ENCODE results near the gene ADAT1.

DNA sequence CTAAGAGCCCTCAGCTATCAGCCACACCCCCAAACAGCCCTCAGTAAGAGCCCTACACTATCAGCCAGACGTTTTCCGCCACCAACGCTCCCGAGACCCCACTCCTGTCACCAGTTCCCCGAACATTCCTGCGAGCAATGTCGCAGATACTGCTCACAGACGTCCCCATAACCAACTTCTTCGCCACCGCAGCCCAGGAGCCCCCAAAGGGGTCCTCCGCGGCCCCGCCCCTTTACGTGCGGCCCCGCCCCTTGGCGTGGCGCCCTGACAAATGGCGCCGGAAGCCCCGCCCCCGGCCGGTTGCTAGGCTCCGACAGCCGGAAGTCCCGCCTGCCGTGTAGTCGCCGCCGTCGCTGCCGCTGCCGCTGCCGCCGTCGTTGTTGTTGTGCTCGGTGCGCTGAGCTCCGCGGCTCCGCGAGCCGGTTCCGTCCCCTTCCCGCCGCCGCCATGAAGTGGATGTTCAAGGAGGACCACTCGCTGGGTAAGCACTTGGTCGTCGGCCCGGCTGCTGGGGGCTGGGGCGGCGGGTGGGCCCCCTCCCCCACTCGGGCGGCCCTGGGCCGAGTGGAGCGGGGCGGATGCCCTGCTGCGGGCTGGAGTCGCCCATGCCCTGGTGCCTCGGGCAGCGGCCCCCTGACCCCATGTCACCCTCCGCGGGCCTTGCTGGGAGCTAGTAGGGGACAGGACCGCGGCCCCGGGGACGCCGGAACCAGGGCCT is 56.9 kb downstream of the ADAT1 start, which contains the start of gene GABARAPL2:
- TF ChIP-seq YY1 (IDR thresholded peaks at IDR 0.05; ENCODE audit: insufficient read depth, insufficient replicate concordance, low read depth, low read length) (peak; percentile 89), ETV6 (CRISPR knock-in tag; conservative IDR thresholded peaks at IDR 0.05) (no peak), CREB1 (IDR thresholded peaks at IDR 0.05) (no peak), CREB1 (CRISPR knock-in tag; IDR thresholded peaks at IDR 0.05) (no peak), SMC3 (IDR thresholded peaks at IDR 0.05; ENCODE audit: low read length) (no peak), ZMYM2 (CRISPR knock-in tag; IDR thresholded peaks at IDR 0.05) (no peak)
- TF ChIP-seq, protein P1, sequence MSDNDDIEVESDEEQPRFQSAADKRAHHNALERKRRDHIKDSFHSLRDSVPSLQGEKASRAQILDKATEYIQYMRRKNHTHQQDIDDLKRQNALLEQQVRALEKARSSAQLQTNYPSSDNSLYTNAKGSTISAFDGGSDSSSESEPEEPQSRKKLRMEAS (IDR thresholded peaks at IDR 0.05): peak; percentile 36
- TF ChIP-seq, protein P2, sequence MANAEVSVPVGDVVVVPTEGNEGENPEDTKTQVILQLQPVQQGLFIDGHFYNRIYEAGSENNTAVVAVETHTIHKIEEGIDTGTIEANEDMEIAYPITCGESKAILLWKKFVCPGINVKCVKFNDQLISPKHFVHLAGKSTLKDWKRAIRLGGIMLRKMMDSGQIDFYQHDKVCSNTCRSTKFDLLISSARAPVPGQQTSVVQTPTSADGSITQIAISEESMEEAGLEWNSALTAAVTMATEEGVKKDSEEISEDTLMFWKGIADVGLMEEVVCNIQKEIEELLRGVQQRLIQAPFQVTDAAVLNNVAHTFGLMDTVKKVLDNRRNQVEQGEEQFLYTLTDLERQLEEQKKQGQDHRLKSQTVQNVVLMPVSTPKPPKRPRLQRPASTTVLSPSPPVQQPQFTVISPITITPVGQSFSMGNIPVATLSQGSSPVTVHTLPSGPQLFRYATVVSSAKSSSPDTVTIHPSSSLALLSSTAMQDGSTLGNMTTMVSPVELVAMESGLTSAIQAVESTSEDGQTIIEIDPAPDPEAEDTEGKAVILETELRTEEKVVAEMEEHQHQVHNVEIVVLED (CRISPR knock-in tag; IDR thresholded peaks at IDR 0.05; ENCODE audit: borderline replicate concordance): peak; percentile 88
